Epithelial cell of proximal tubule (primary cell): Measurements from ENCODE around the gene ZNF544. TPM values are rescaled to one million over a fixed set of nuclear protein-coding genes. Genes with fewer than 3 reads are reported as not detected.

Source experiments
- DNase-seq: peaks from one replicate; pipeline ENCODE4 v3.0.0-alpha.2; 2011; ENCODE audit warnings: low read depth
- H3K4me3 ChIP-seq: 2 replicates; pipeline ENCODE4 v1.5.1; 2011; ENCODE audit warnings: low read depth, mild to moderate bottlenecking, low read length
- CTCF ChIP-seq: conservative IDR thresholded peaks from 2 replicates; pipeline ENCODE4 v1.5.1; 2012; ENCODE audit warnings: low read depth, mild to moderate bottlenecking, low read length
- total RNA-seq: library from RNA; depleted of rRNA; stranded (reverse); fragments of >200 nt; gene quantifications from 2 replicates; pipeline ENCODE4 v1.2.3, GENCODE V29; 2015

Gene ZNF544
- total RNA-seq, 1 donor from 2014 or later = 58.9 TPM

GRCh38 chr19:58268344-58268743 lies 39.6 kb downstream of the ZNF544 start:
- no peak for DNase-seq
- TF ChIP-seq CTCF = no peak
- H3K4me3 ChIP-seq = no peak overlapping the region

- DNase-seq = no peak
- no peak for TF ChIP-seq CTCF
- no peak overlapping the region for H3K4me3 ChIP-seq
Observed at GRCh38 chr19:58274771-58275201, 46.1 kb downstream of the ZNF544 start.

GRCh38 chr19:58275564-58275963 lies 46.9 kb downstream of the ZNF544 start:
- no peak for TF ChIP-seq CTCF
- no peak for DNase-seq
- H3K4me3 ChIP-seq = no peak overlapping the region

- no peak overlapping the region for H3K4me3 ChIP-seq
Observed at GRCh38 chr19:58277197-58277596, 48.5 kb downstream of the ZNF544 start.

GRCh38 chr19:58277748-58278540 lies 49.2 kb downstream of the ZNF544 start:
- peak overlapping the region; percentile 77 for H3K4me3 ChIP-seq
- no peak for TF ChIP-seq CTCF
- no peak for DNase-seq

More at GRCh38 chr19:58277197-58277596, 48.5 kb downstream of the ZNF544 start:
- no peak for DNase-seq
- TF ChIP-seq CTCF = no peak

- peak; percentile 80 for DNase-seq
- H3K4me3 ChIP-seq = peak within 1 kb of the TSS; percentile 77
- no peak for TF ChIP-seq CTCF
Observed at GRCh38 chr19:58278541-58279041, 49.9 kb downstream of the ZNF544 start, which contains the start of gene ZNF8. ZNF8 (plus strand) TSS chr19:58278955; CDS start chr19:58279082, 127 bp downstream.
